MCF 10A (cell line): Measurements from ENCODE around the gene TSHB. TPM values are rescaled to one million over a fixed set of nuclear protein-coding genes. Genes with fewer than 3 reads are reported as not detected.

Source experiments
- BruUV-seq: library from RNA; stranded (reverse); fragments of 400-500 nt; replicated peaks from 2 replicates; lab custom pipeline; 2021; lab: Mats Ljungman, UMichigan
- CTCF ChIA-PET: fragments of 300-600 bp; sonication (Branson Sonifier 250); formaldehyde crosslinking; extraction: SDS; loops from one replicate; lab custom pipeline; 2021; ENCODE audit warnings: antibody characterized with exemption, inconsistent platforms; lab: Yijun Ruan, JAX
- POLR2A ChIA-PET: fragments of 300-600, 350-650 bp; sonication (Branson Sonifier 250); formaldehyde crosslinking; extraction: SDS; loops from one replicate; lab custom pipeline; 2020; ENCODE audit warnings: antibody characterized with exemption, inconsistent platforms; lab: Yijun Ruan, JAX
- DNase-seq: peaks from one replicate; pipeline ENCODE4 v3.0.0-alpha.2; 2018; ENCODE audit not compliant: unreplicated experiment
- H3K27ac Mint-ChIP-seq: one replicate; pipeline ENCODE4 v1.8.0; 2022; ENCODE audit warnings: mild to moderate bottlenecking, low read depth, mixed read lengths; ENCODE audit not compliant: unreplicated experiment
- H3K27me3 Mint-ChIP-seq: one replicate; pipeline ENCODE4 v1.8.0; 2022; ENCODE audit warnings: mixed read lengths; ENCODE audit not compliant: insufficient read depth, unreplicated experiment
- H3K36me3 Mint-ChIP-seq: one replicate; pipeline ENCODE4 v1.8.0; 2022; ENCODE audit warnings: mild to moderate bottlenecking, moderate library complexity, mixed read lengths; ENCODE audit not compliant: insufficient read depth, unreplicated experiment
- H3K4me1 Mint-ChIP-seq: one replicate; pipeline ENCODE4 v1.8.0; 2022; ENCODE audit warnings: mixed read lengths; ENCODE audit not compliant: insufficient read depth, unreplicated experiment
- H3K4me3 Mint-ChIP-seq: one replicate; pipeline ENCODE4 v1.8.0; 2022; ENCODE audit warnings: mild to moderate bottlenecking, moderate library complexity, mixed read lengths; ENCODE audit not compliant: unreplicated experiment
- H3K9me3 Mint-ChIP-seq: one replicate; pipeline ENCODE4 v1.8.0; 2022; ENCODE audit warnings: mixed read lengths; ENCODE audit not compliant: unreplicated experiment
- CTCF ChIP-seq: fragments of 200-600 bp; IDR thresholded peaks from one replicate; pipeline ENCODE4 v1.8.0; 2022; ENCODE audit warnings: antibody characterized with exemption, mild to moderate bottlenecking; ENCODE audit not compliant: unreplicated experiment
- intact Hi-C: fragments of 100-400 bp; cut with micrococcal nuclease; formaldehyde crosslinking; loops from 2 replicates; pipeline ENCODE4 v1.14.1; 2022
- total RNA-seq: library from RNA; stranded (reverse); gene quantifications from 2 replicates; pipeline ENCODE4 v1.2.3, GENCODE V29; 2022

TSHB gene
- total RNA-seq, 1 experiment from 2014 or later, result not detected

GRCh38 chr1:115073298-115074087 is 43.9 kb downstream of the TSHB start:
- intact Hi-C loops, result no loop called here
- peaks cover 24% of the 10 kb centered on the region for H3K4me1 Mint-ChIP-seq
- no peaks in the 10 kb centered on the region for H3K27me3 Mint-ChIP-seq
- H3K36me3 Mint-ChIP-seq, result peaks cover 6% of the 10 kb centered on the region
- DNase-seq, result no peak
- CTCF ChIA-PET, result no interaction called here
- H3K27ac Mint-ChIP-seq, result no peak overlapping the region
- H3K9me3 Mint-ChIP-seq, result no peaks in the 10 kb centered on the region
- POLR2A ChIA-PET, result no interaction called here
- no TSS peak for BruUV-seq
- H3K4me3 Mint-ChIP-seq, result no peak overlapping the region
- TF ChIP-seq CTCF, result no peak

GRCh38 chr1:115074839-115075534 is 45.4 kb downstream of the TSHB start:
- no TSS peak for BruUV-seq
- ChIA-PET CTCF (interaction anchor here (0.5 to 1.0 kb wide), 2 partner anchors 22 to 696 kb away, joined by 4 to 5 read pairs; no protein-coding TSS in a partner anchor), POLR2A (no interaction called here)
- Mint-ChIP-seq H3K27ac (no peak overlapping the region), H3K36me3 (no peaks in the 10 kb centered on the region), H3K4me3 (no peak overlapping the region), H3K27me3 (no peaks in the 10 kb centered on the region), H3K9me3 (no peaks in the 10 kb centered on the region), H3K4me1 (peaks cover 9% of the 10 kb centered on the region)
- intact Hi-C loops, result no loop called here
- DNase-seq, result no peak
- no peak for TF ChIP-seq CTCF

- BruUV-seq, result no TSS peak
- POLR2A ChIA-PET, result no interaction called here
- CTCF ChIA-PET, result interaction anchor here (0.6 kb wide), 1 partner anchor 99 kb away, joined by 3 read pairs; no protein-coding TSS in a partner anchor
- no peaks in the 10 kb centered on the region for H3K36me3 Mint-ChIP-seq
- no peak overlapping the region for H3K4me3 Mint-ChIP-seq
- no peaks in the 10 kb centered on the region for H3K9me3 Mint-ChIP-seq
- H3K27ac Mint-ChIP-seq, result no peak overlapping the region
- H3K27me3 Mint-ChIP-seq, result no peaks in the 10 kb centered on the region
- intact Hi-C loops, result no loop called here
- H3K4me1 Mint-ChIP-seq, result peaks cover 9% of the 10 kb centered on the region
- no peak for TF ChIP-seq CTCF
- peak; percentile 54 for DNase-seq
Observed at GRCh38 chr1:115076384-115076915, 46.8 kb downstream of the TSHB start.
